GM23248 (cell line): ENCODE data around the gene SDCCAG8. TPM values are rescaled to one million over a fixed set of nuclear protein-coding genes. Genes with fewer than 3 reads are reported as not detected.

Experiments
- DNase-seq: peaks from one replicate; pipeline ENCODE4 v3.0.0-alpha.2; 2015
- H2AFZ ChIP-seq: fragments of 200-600 bp; sonication (generic); 2 replicates; pipeline ENCODE4 v1.6.1; 2016; ENCODE audit warnings: antibody characterized with exemption
- H3F3A ChIP-seq: fragments of 200-600 bp; sonication (generic); 2 replicates; pipeline ENCODE4 v1.6.1; 2016; ENCODE audit warnings: mild to moderate bottlenecking, antibody characterized with exemption, mixed run types; ENCODE audit not compliant: insufficient read depth
- H3K27ac ChIP-seq: fragments of 200-600 bp; sonication (generic); 2 replicates; pipeline ENCODE4 v1.5.1; 2016; ENCODE audit warnings: mild to moderate bottlenecking
- H3K27me3 ChIP-seq: fragments of 200-600 bp; sonication (generic); replicated peaks from 2 replicates; pipeline ENCODE4 v1.6.1; 2016; ENCODE audit warnings: mild to moderate bottlenecking; ENCODE audit not compliant: insufficient read depth
- H3K36me3 ChIP-seq: fragments of 200-600 bp; sonication (generic); 2 replicates; pipeline ENCODE4 v1.6.1; 2016; ENCODE audit warnings: low read depth, mild to moderate bottlenecking
- H3K4me1 ChIP-seq: fragments of 200-600 bp; sonication (generic); 2 replicates; pipeline ENCODE4 v1.6.1; 2016; ENCODE audit warnings: mild to moderate bottlenecking; ENCODE audit not compliant: insufficient read depth
- H3K4me2 ChIP-seq: fragments of 200-600 bp; sonication (generic); one replicate; pipeline ENCODE4 v1.6.1; 2016; ENCODE audit warnings: mild to moderate bottlenecking; ENCODE audit not compliant: unreplicated experiment
- H3K4me3 ChIP-seq: fragments of 200-600 bp; sonication (generic); 2 replicates; pipeline ENCODE4 v1.5.1; 2016; ENCODE audit warnings: mild to moderate bottlenecking
- H3K79me2 ChIP-seq: fragments of 200-600 bp; sonication (generic); 2 replicates; pipeline ENCODE4 v1.6.1; 2016; ENCODE audit warnings: mild to moderate bottlenecking; ENCODE audit not compliant: insufficient read depth
- H3K9ac ChIP-seq: fragments of 200-600 bp; sonication (generic); 2 replicates; pipeline ENCODE4 v1.6.1; 2016; ENCODE audit warnings: mild to moderate bottlenecking
- H3K9me2 ChIP-seq: fragments of 200-600 bp; sonication (generic); 2 replicates; pipeline ENCODE4 v1.6.1; 2016; ENCODE audit warnings: mixed run types, mild to moderate bottlenecking, moderate library complexity; ENCODE audit not compliant: insufficient read depth
- H3K9me3 ChIP-seq: fragments of 200-600 bp; sonication (generic); one replicate; pipeline ENCODE4 v1.6.1; 2017; ENCODE audit warnings: low read depth
- H4K20me1 ChIP-seq: fragments of 200-600 bp; sonication (generic); 2 replicates; pipeline ENCODE4 v1.6.0; 2016; ENCODE audit not compliant: insufficient read depth
- EZH2 ChIP-seq: fragments of 200-600 bp; sonication (generic); IDR thresholded peaks from 2 replicates; pipeline ENCODE4 v1.6.1; 2018; ENCODE audit warnings: antibody characterized with exemption, mild to moderate bottlenecking; ENCODE audit not compliant: insufficient read depth, poor library complexity, severe bottlenecking
- EZH2phosphoT487 ChIP-seq: fragments of 200-600 bp; sonication (generic); IDR thresholded peaks from 2 replicates; pipeline ENCODE4 v1.6.1; 2018; ENCODE audit warnings: antibody characterized with exemption, moderate library complexity, mild to moderate bottlenecking, low read depth; ENCODE audit not compliant: insufficient read depth
- WGBS, 2 experiments: methylation state at CpG; one replicate each; pipeline ENCODE4 v1.1.6; 2015 to 2017; ENCODE audit warnings: low lambda C conversion rate in 2 of 2, low coverage in 1 of 2; ENCODE audit errors: missing lambda C conversion rate in 2 of 2; 5-methylcytosine and 5-hydroxymethylcytosine counted together
- in situ Hi-C: fragments of 300-500 bp; cut with MboI; formaldehyde crosslinking; loops from 2 replicates; pipeline ENCODE4 v1.15.0; 2020
- polyA plus RNA-seq: library from polyadenylated mRNA; unstranded; fragments of >200 nt; fragmentation: Nextera tagmentation; extraction: Ambion mirVana; gene quantifications from 2 replicates; pipeline ENCODE4 v1.2.1, GENCODE V29; 2016
- total RNA-seq: library from RNA; depleted of rRNA; stranded (reverse); fragments of >200 nt; shearing (Covaris generic); gene quantifications from 2 replicates; pipeline ENCODE4 v1.2.3, GENCODE V29; 2014

The SDCCAG8 gene
- total and polyA plus RNA-seq, 2 experiments from 2014 or later: 29.4 to 45.3 TPM

DNA sequence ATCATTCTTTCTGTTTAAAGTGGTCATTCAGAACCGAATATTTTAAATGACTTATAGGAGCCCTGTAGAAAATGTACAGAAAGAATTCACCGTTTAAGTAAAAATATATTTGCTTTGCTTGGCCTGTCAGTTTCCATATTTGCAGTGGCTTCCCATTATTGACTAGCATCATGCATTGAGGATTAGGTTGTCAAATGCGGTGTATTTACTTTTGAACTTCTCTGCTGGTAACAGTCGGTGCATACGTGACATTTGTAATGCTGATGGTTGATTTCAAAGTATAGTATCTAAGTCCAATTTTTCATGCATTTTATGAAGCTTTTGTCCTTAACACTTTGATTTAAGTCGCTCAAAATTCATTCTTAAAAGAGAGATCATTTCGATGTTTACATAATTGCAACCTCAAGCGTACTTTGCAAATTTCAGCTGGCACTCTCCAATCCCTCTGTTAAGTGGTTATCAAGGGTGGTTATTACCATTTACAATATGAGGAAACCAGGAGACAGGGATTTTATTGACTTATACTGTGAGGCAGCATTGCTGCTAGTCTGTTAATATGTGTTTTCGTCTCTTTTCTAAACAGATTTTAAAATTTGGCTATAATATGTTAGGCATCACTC lies 201.6 kb downstream of the SDCCAG8 start:
- WGBS, 2 experiments: 97 to 99% methylated on average over 9 of the region's 9 CpGs
- H3K36me3 ChIP-seq: no peaks in the 10 kb centered on the region
- no peaks in the 10 kb centered on the region for H3K9me3 ChIP-seq
- H2AFZ ChIP-seq: no peak overlapping the region
- H3F3A ChIP-seq: no peaks in the 10 kb centered on the region
- H3K9ac ChIP-seq: no peak overlapping the region
- no peaks in the 10 kb centered on the region for H3K79me2 ChIP-seq
- no peak for DNase-seq
- no peak overlapping the region for H3K27ac ChIP-seq
- in situ Hi-C loops: no loop called here
- no peaks in the 10 kb centered on the region for H3K9me2 ChIP-seq
- H3K27me3 ChIP-seq: no peaks in the 10 kb centered on the region
- no peak for TF ChIP-seq EZH2
- no peak for TF ChIP-seq EZH2phosphoT487
- H3K4me3 ChIP-seq: no peak overlapping the region
- no peaks in the 10 kb centered on the region for H4K20me1 ChIP-seq
- no peak overlapping the region for H3K4me2 ChIP-seq
- H3K4me1 ChIP-seq: no peaks in the 10 kb centered on the region

DNA sequence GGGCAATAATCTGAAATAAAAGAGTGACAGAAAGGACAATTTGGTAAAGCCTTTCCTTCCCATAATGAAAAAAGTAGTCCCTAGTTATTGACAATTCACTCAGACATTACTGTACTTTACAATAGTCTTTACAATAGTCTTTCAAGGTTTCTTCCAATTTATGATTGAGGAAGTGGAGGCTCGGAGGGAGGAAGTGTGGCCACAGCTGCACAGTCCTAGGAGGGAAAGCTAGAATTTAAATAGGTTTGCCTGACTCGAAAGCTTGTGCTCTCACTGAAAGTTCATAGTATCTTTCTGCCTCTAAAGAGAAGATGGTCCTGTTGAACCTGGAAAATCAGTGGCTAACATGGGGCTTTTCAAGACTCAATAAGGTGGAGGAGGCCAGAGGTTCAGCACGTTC lies 203.2 kb downstream of the SDCCAG8 start:
- no peaks in the 10 kb centered on the region for H3K9me2 ChIP-seq
- no peak overlapping the region for H3K4me2 ChIP-seq
- no peaks in the 10 kb centered on the region for H3K9me3 ChIP-seq
- H3K36me3 ChIP-seq: no peaks in the 10 kb centered on the region
- H2AFZ ChIP-seq: no peak overlapping the region
- H3K4me1 ChIP-seq: no peaks in the 10 kb centered on the region
- in situ Hi-C loops: no loop called here
- H3F3A ChIP-seq: no peaks in the 10 kb centered on the region
- TF ChIP-seq EZH2phosphoT487 (no peak), EZH2 (no peak)
- H3K27me3 ChIP-seq: no peaks in the 10 kb centered on the region
- WGBS, 2 experiments: 94 to 96% methylated on average over 3 of the region's 3 CpGs
- no peak for DNase-seq
- no peak overlapping the region for H3K27ac ChIP-seq
- H3K4me3 ChIP-seq: no peak overlapping the region
- no peaks in the 10 kb centered on the region for H3K79me2 ChIP-seq
- H3K9ac ChIP-seq: no peak overlapping the region
- H4K20me1 ChIP-seq: no peaks in the 10 kb centered on the region

DNA sequence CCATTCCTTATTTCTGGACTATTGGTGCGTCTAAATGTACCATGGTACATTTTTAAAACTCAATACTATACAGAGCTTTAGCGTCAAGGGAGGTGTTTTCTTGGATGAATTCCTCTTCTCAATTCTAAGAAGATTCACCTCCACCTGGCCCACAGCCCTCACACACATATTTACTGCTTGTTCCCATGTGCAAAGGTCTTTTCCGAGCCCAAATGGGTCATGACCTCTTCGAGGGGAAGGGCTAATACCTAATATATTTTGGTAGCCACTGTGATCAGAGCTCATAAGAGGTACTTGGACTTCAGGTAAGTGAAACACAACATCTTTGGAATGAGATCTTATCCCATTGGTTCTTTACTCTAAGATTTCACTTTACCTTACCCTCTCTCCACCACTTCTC lies 205.9 kb downstream of the SDCCAG8 start:
- Histone ChIP-seq H3K79me2 (no peaks in the 10 kb centered on the region), H3K27me3 (no peaks in the 10 kb centered on the region), H3K9me2 (no peaks in the 10 kb centered on the region), H3K9ac (no peak overlapping the region), H4K20me1 (no peaks in the 10 kb centered on the region), H2AFZ (no peak overlapping the region), H3F3A (no peaks in the 10 kb centered on the region), H3K4me2 (no peak overlapping the region), H3K9me3 (no peaks in the 10 kb centered on the region), H3K4me1 (no peaks in the 10 kb centered on the region), H3K36me3 (no peaks in the 10 kb centered on the region), H3K27ac (no peak overlapping the region), H3K4me3 (no peak overlapping the region)
- WGBS, 2 experiments: 94 to 98% methylated on average over 4 of the region's 4 CpGs
- in situ Hi-C loops: no loop called here
- TF ChIP-seq EZH2 (no peak), EZH2phosphoT487 (no peak)
- DNase-seq: no peak

DNA sequence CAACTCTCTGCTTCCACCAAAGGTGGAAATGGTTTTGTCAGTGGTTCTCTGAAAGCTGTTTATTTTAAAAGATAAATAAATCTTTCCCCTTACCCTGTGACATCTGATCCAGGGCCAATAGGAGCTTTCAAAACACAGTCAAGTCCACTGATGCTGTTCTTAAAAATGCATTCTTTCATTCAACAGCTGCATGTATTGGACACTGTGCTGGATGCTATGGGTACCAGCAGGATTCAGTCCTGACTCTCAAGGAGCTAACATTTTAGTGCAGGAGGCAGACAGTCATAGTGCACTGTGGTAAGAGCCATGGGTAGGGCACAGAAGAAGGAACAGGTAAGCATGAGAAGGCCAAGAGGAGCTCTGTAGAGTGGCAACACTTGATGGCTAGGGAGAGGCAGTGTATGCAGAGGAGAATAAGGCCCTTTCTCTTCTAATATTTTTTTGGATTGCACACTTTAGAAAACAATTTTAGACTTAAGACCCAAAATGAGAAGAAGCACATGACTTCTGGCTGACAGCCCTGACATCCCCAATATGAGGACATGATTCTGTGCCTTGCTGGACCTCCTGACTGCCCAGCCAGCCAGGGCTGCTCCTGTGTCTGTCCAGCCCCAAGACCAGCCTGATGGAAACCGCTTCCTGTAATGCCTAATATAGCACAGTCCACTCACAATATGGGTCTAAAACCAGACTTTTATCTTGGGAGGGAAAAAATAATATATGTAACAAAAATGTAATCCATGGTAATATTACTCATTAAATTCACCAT lies 207.3 kb downstream of the SDCCAG8 start:
- Histone ChIP-seq H3K9me2 (no peaks in the 10 kb centered on the region), H3K36me3 (no peaks in the 10 kb centered on the region), H4K20me1 (no peaks in the 10 kb centered on the region), H3K9ac (no peak overlapping the region), H3F3A (no peaks in the 10 kb centered on the region), H2AFZ (no peak overlapping the region), H3K79me2 (no peaks in the 10 kb centered on the region), H3K27me3 (no peaks in the 10 kb centered on the region), H3K4me2 (no peak overlapping the region), H3K4me3 (no peak overlapping the region), H3K27ac (no peak overlapping the region), H3K4me1 (no peaks in the 10 kb centered on the region), H3K9me3 (no peaks in the 10 kb centered on the region)
- no peak for DNase-seq
- WGBS, 2 experiments: 96 to 100% methylated on average over 1 of the region's 1 CpG
- TF ChIP-seq EZH2 (no peak), EZH2phosphoT487 (no peak)
- in situ Hi-C loops: no loop called here
